H1 (cell line): ENCODE measurements around the gene SUSD5. TPM values are rescaled to one million over a fixed set of nuclear protein-coding genes. Genes with fewer than 3 reads are reported as not detected.

Source experiments
- CTCF ChIA-PET: fragments of 300-600 bp; sonication (Branson Sonifier 250); formaldehyde crosslinking; loops from one replicate; lab custom pipeline; 2021; ENCODE audit not compliant: partially characterized antibody; lab: Charles Lee
- POLR2A ChIA-PET: fragments of 300-600 bp; sonication (Branson Sonifier 250); formaldehyde crosslinking; loops from one replicate; lab custom pipeline; 2021; ENCODE audit warnings: inconsistent platforms; ENCODE audit not compliant: partially characterized antibody; lab: Charles Lee
- DNase-seq, 2 experiments: peaks; one replicate each; pipeline versions ENCODE4 v3.0.0 to v3.0.0-alpha.2; 2010 to 2022; ENCODE audit warnings: low spot score in 2 of 2, low read depth in 1 of 2, mixed read lengths in 1 of 2
- FAIRE-seq: peaks from 2 replicates; lab custom pipeline; 2011; peaks lifted over from hg19 to GRCh38; lab: Jason Lieb, UNC
- H2AFZ ChIP-seq: 2 replicates; pipeline ENCODE4 v1.8.1; 2012; ENCODE audit warnings: low read length, inconsistent platforms
- H2AK5ac ChIP-seq: 2 replicates; pipeline ENCODE4 v1.6.1; 2013; ENCODE audit warnings: low read depth, low read length
- H2BK120ac ChIP-seq: replicated peaks from 2 replicates; pipeline ENCODE3; 2013; ENCODE audit warnings: low read depth, low read length, inconsistent platforms
- H2BK12ac ChIP-seq: 2 replicates; pipeline ENCODE4 v1.6.1; 2013; ENCODE audit warnings: low read depth, low read length
- H2BK15ac ChIP-seq: 2 replicates; pipeline ENCODE4 v1.6.1; 2013; ENCODE audit warnings: low read length
- H2BK20ac ChIP-seq: 2 replicates; pipeline ENCODE4 v1.6.1; 2013; ENCODE audit warnings: low read length
- H2BK5ac ChIP-seq: 2 replicates; pipeline ENCODE4 v1.6.1; 2013; ENCODE audit warnings: low read depth, low read length
- H3K14ac ChIP-seq: 2 replicates; pipeline ENCODE4 v1.6.1; 2013; ENCODE audit warnings: inconsistent platforms; ENCODE audit not compliant: insufficient read length
- H3K18ac ChIP-seq: 2 replicates; pipeline ENCODE4 v1.6.1; 2013; ENCODE audit warnings: low read length; ENCODE audit errors: extremely low read depth
- H3K23ac ChIP-seq: 2 replicates; pipeline ENCODE4 v1.6.1; 2013; ENCODE audit warnings: inconsistent platforms; ENCODE audit not compliant: insufficient read length
- H3K23me2 ChIP-seq: 2 replicates; pipeline ENCODE4 v1.6.1; 2013; ENCODE audit warnings: low read depth, low read length
- H3K27ac ChIP-seq: 2 replicates; pipeline ENCODE4 v1.6.1; 2011; ENCODE audit warnings: low read depth, low read length, inconsistent platforms
- H3K27me3 ChIP-seq, 4 experiments: replicated peaks in 1 of 4; 1 replicate in 1 of 4; 2 replicates in 3 of 4; pipeline versions ENCODE4 v1.6.1 to v1.8.1; 2011 to 2013; ENCODE audit warnings: low read length in 3 of 4, mild to moderate bottlenecking in 3 of 4, inconsistent platforms in 2 of 4, mixed read lengths in 2 of 4, moderate library complexity in 1 of 4; ENCODE audit not compliant: control insufficient read depth in 3 of 4, insufficient read depth in 3 of 4; ENCODE audit errors: extremely low read depth in 1 of 4
- H3K36me3 ChIP-seq, 4 experiments: 2 replicates each; pipeline versions ENCODE4 v1.6.1 to v1.8.1; 2011 to 2013; ENCODE audit warnings: mild to moderate bottlenecking in 4 of 4, low read length in 3 of 4, moderate library complexity in 2 of 4, control low read depth in 1 of 4, inconsistent platforms in 1 of 4; ENCODE audit not compliant: insufficient read depth in 4 of 4, control insufficient read depth in 2 of 4
- H3K4ac ChIP-seq: replicated peaks from 2 replicates; pipeline ENCODE3; 2013; ENCODE audit warnings: low read length, low read depth, mixed read lengths, inconsistent platforms; ENCODE audit not compliant: insufficient read length
- H3K4me1 ChIP-seq, 4 experiments: replicated peaks in 1 of 4; 1 replicate in 1 of 4; 2 replicates in 3 of 4; pipeline versions ENCODE4 v1.6.1 to v1.8.1; 2011 to 2013; ENCODE audit warnings: low read length in 3 of 4, inconsistent platforms in 2 of 4, mixed read lengths in 1 of 4; ENCODE audit not compliant: insufficient read depth in 4 of 4, control insufficient read depth in 3 of 4
- H3K4me2 ChIP-seq, 2 experiments: 2 replicates each; pipeline versions ENCODE4 v1.6.1 to v1.8.1; 2011 to 2013; ENCODE audit warnings: low read depth in 2 of 2, low read length in 2 of 2, control low read depth in 1 of 2, inconsistent platforms in 1 of 2, mild to moderate bottlenecking in 1 of 2; ENCODE audit not compliant: insufficient read depth in 1 of 2
- H3K4me3 ChIP-seq, 4 experiments: fragments of 200-600, 300-600 bp in 1 of 4; sonication (generic), shearing (Covaris generic), sonication (Bioruptor Twin) in 1 of 4; 2 replicates each; pipeline versions ENCODE4 v1.5.1 to v1.8.1; 2011 to 2016; ENCODE audit warnings: low read length in 4 of 4, low read depth in 3 of 4, control low read depth in 2 of 4, inconsistent platforms in 2 of 4, mild to moderate bottlenecking in 2 of 4, mixed read lengths in 1 of 4, moderate library complexity in 1 of 4; ENCODE audit not compliant: insufficient read depth in 2 of 4; ENCODE audit errors: extremely low read depth in 1 of 4
- H3K56ac ChIP-seq: replicated peaks from 2 replicates; pipeline ENCODE3; 2013; ENCODE audit warnings: low read depth, mild to moderate bottlenecking, mixed read lengths, low read length, inconsistent platforms; ENCODE audit not compliant: insufficient read length
- H3K79me1 ChIP-seq: 2 replicates; pipeline ENCODE4 v1.6.1; 2013; ENCODE audit warnings: low read depth, low read length, control low read depth
- H3K79me2 ChIP-seq, 2 experiments: 2 replicates each; pipeline versions ENCODE4 v1.6.1 to v1.8.1; 2012 to 2013; ENCODE audit warnings: low read length in 2 of 2, mild to moderate bottlenecking in 2 of 2, inconsistent platforms in 1 of 2; ENCODE audit not compliant: insufficient read depth in 2 of 2, control insufficient read depth in 1 of 2
- H3K9ac ChIP-seq, 4 experiments: replicated peaks in 1 of 4; 1 replicate in 1 of 4; 2 replicates in 3 of 4; pipeline versions ENCODE4 v1.6.1 to v1.8.1; 2011 to 2013; ENCODE audit warnings: low read depth in 3 of 4, low read length in 3 of 4, control low read depth in 2 of 4, mild to moderate bottlenecking in 2 of 4, moderate library complexity in 2 of 4, inconsistent platforms in 1 of 4; ENCODE audit errors: extremely low read depth in 1 of 4
- H3K9me3 ChIP-seq, 2 experiments: 2 replicates each; pipeline versions ENCODE4 v1.6.1 to v1.8.1; 2012 to 2013; ENCODE audit warnings: mild to moderate bottlenecking in 2 of 2, moderate library complexity in 2 of 2, control low read depth in 1 of 2, inconsistent platforms in 1 of 2, low read depth in 1 of 2, low read length in 1 of 2, mixed read lengths in 1 of 2; ENCODE audit not compliant: insufficient read depth in 2 of 2
- H4K20me1 ChIP-seq, 2 experiments: replicated peaks in 1 of 2; 2 replicates each; pipeline versions ENCODE3 to v1.8.1; 2011 to 2013; ENCODE audit warnings: inconsistent platforms in 2 of 2, low read length in 2 of 2, mild to moderate bottlenecking in 1 of 2; ENCODE audit not compliant: insufficient read depth in 2 of 2, control insufficient read depth in 1 of 2
- H4K5ac ChIP-seq: 2 replicates; pipeline ENCODE4 v1.6.1; 2013; ENCODE audit warnings: low read length, low read depth, mixed read lengths, inconsistent platforms; ENCODE audit not compliant: insufficient read length
- H4K8ac ChIP-seq: 2 replicates; pipeline ENCODE4 v1.8.0; 2013; ENCODE audit warnings: mild to moderate bottlenecking, moderate library complexity, low read length, inconsistent platforms; ENCODE audit not compliant: insufficient read depth; ENCODE audit errors: extremely low read depth
- H4K91ac ChIP-seq: replicated peaks from 2 replicates; pipeline ENCODE3; 2013; ENCODE audit warnings: low read length, mixed read lengths, inconsistent platforms; ENCODE audit not compliant: insufficient read length
- BRCA1 ChIP-seq: IDR thresholded peaks from 2 replicates; pipeline ENCODE4 v1.6.1; 2012; ENCODE audit warnings: low read depth, low read length, improper control_type of control experiment
- WGBS, 2 experiments: shearing (Covaris generic) in 1 of 2; methylation state at CpG; one replicate each; pipeline versions ENCODE4 v1.1.6 to v1.1.7; 2013 to 2015; ENCODE audit warnings: low lambda C conversion rate in 2 of 2, mixed read lengths in 2 of 2, inconsistent platforms in 1 of 2, low coverage in 1 of 2, missing lambda C conversion rate in 1 of 2; ENCODE audit not compliant: insufficient replicate concordance in 2 of 2, insufficient coverage in 1 of 2, insufficient read length in 1 of 2; ENCODE audit errors: extremely low coverage in 1 of 2, missing lambda C conversion rate in 1 of 2; 5-methylcytosine and 5-hydroxymethylcytosine counted together
- polyA plus RNA-seq, 7 experiments: library from polyadenylated mRNA; depleted of rRNA in 3 of 7; stranded (reverse) in 5 of 7; unstranded in 2 of 7; fragments of >200 nt in 5 of 7; fragments of 200-250 nt in 2 of 7; gene quantifications; 1 replicate in 5 of 7; 2 replicates in 1 of 7; 4 replicates in 1 of 7; pipeline versions ENCODE4 v1.2.1 to v1.2.3, GENCODE V29; 2011 to 2013; ENCODE audit warnings: missing spikeins in 2 of 7, mixed read lengths in 2 of 7
- total RNA-seq: library from RNA; stranded (reverse); fragmentation: NEBNext Ultra II Directional; extraction: Animal tissue kit (Norgen Biotek cat#: 25700); gene quantifications from 2 replicates; pipeline ENCODE4 v1.2.1, GENCODE V29; 2021
- TF ChIP-seq, protein P1 (sequence below): IDR thresholded peaks from 2 replicates; pipeline ENCODE4 v1.6.1; 2011; ENCODE audit warnings: low read length, improper control_type of control experiment

Gene SUSD5
- total and polyA plus RNA-seq, 2 of the 8 experiments (the other 6 are each of a cell fraction or from before 2014, with no cell fraction given), result 0.92 to 3.3 TPM

- H3K56ac ChIP-seq, result no peak overlapping the region
- H3K79me1 ChIP-seq, result no peaks in the 10 kb centered on the region
- ChIA-PET POLR2A (no interaction called here), CTCF (interaction anchor here (0.7 kb wide), 1 partner anchor 28 kb away, joined by 3 read pairs; no protein-coding TSS in a partner anchor)
- FAIRE-seq (no peak), DNase-seq (no peak)
- H3K23me2 ChIP-seq, result no peaks in the 10 kb centered on the region
- no peak for TF ChIP-seq BRCA1
- TF ChIP-seq, protein P1, sequence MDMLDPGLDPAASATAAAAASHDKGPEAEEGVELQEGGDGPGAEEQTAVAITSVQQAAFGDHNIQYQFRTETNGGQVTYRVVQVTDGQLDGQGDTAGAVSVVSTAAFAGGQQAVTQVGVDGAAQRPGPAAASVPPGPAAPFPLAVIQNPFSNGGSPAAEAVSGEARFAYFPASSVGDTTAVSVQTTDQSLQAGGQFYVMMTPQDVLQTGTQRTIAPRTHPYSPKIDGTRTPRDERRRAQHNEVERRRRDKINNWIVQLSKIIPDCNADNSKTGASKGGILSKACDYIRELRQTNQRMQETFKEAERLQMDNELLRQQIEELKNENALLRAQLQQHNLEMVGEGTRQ, result no peak
- H3K14ac ChIP-seq, result no peak overlapping the region
- no peak overlapping the region for H2AFZ ChIP-seq
- no peaks in the 10 kb centered on the region for H3K4me1 ChIP-seq
- no peak overlapping the region for H3K4me3 ChIP-seq
- H3K79me2 ChIP-seq, result 0 out of 4 replicates have a peak, but pooled peaks cover 0 to 3% of the 10 kb centered on the region in 2 experiments
- no peak overlapping the region for H4K8ac ChIP-seq
- H2BK5ac ChIP-seq, result no peak overlapping the region
- no peak overlapping the region for H4K5ac ChIP-seq
- no peak overlapping the region for H2AK5ac ChIP-seq
- H4K20me1 ChIP-seq, result no peaks in the 10 kb centered on the region
- WGBS, 2 experiments, result 86% methylated on average over 3 of the region's 3 CpGs; no CpG with 5 or more reads in 1 of the 2 experiments
- no peak overlapping the region for H3K18ac ChIP-seq
- H3K4ac ChIP-seq, result no peak overlapping the region
- H2BK20ac ChIP-seq, result no peak overlapping the region
- no peak overlapping the region for H2BK12ac ChIP-seq
- H3K27me3 ChIP-seq, result no peaks in the 10 kb centered on the region
- no peak overlapping the region for H2BK15ac ChIP-seq
- no peak overlapping the region for H3K23ac ChIP-seq
- H2BK120ac ChIP-seq, result no peak overlapping the region
- H3K9me3 ChIP-seq, result no peaks in the 10 kb centered on the region
- no peak overlapping the region for H4K91ac ChIP-seq
- H3K27ac ChIP-seq, result no peak overlapping the region
- H3K9ac ChIP-seq, result no peak overlapping the region
- H3K4me2 ChIP-seq, result no peak overlapping the region
- no peaks in the 10 kb centered on the region for H3K36me3 ChIP-seq
Measured at GRCh38 chr3:33155301-33155700, 63.3 kb downstream of the SUSD5 start.
